Measurements from ENCODE around the gene COPRS.

DNA sequence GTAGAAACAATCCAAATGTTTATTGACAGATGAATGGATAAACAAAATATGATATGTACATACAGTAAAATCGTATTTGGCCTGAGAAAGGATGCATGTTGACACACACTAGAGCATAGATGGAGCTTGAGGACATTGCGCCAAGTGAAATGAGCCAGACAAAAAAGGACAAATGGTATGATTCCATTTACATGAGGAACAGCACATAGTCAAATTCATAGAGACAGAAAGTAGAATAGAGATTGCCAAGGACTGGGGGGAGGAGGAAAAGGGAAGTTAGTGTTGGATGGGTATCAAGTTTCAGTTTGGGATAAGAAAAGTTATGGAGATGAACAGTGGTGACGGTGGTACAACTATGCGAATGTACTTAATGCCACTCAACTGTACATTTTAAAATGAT, 47.9 kb downstream of the COPRS start:
- TF ChIP-seq L3MBTL2 (conservative IDR thresholded peaks at IDR 0.05) (no peak), SP1 (IDR thresholded peaks at IDR 0.05) (no peak), FOXA1 (IDR thresholded peaks at IDR 0.05) (no peak), ELF4 (IDR thresholded peaks at IDR 0.05) (no peak), BHLHE40 (IDR thresholded peaks at IDR 0.05; ENCODE audit: borderline replicate concordance) (no peak), FOXK2 (IDR thresholded peaks at IDR 0.05) (no peak), FOXM1 (IDR thresholded peaks at IDR 0.05; ENCODE audit: borderline replicate concordance) (no peak)
